ENCODE results near the gene OTOGL.

The OTOGL gene

DNA sequence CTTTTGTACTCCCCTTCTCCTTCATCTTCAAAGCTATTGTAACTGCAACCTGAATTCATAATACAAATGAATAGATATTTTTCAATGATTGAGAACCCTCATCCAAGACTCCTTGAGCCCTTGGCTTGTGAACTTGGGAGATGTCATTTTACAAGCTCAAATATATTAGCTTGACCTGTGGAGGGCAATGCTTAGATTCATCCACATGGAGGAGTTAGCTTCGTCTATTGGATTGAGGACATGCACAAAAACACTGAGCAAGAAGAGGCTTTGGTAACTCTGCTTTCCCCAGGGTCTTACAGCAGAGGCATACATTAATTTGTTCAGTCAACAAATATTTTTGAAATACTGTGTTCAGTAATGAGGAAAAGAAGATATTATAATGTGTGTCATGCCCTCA, 101.1 kb downstream of the OTOGL start:
- DNase-seq (ENCODE audit: insufficient read length, low spot score): no peak
- no peak for FAIRE-seq
- no peak for TF ChIP-seq CTCF (IDR thresholded peaks at IDR 0.05; ENCODE audit: insufficient read depth, missing control alignments)

- FAIRE-seq (no peak), DNase-seq (ENCODE audit: insufficient read length, low spot score) (no peak)
- TF ChIP-seq CTCF (IDR thresholded peaks at IDR 0.05; ENCODE audit: insufficient read depth, missing control alignments): no peak
These were observed 102.6 kb downstream of the OTOGL start for GRCh38 chr12:80201908-80202307.

- FAIRE-seq: no peak
- no peak for TF ChIP-seq CTCF (IDR thresholded peaks at IDR 0.05; ENCODE audit: insufficient read depth, missing control alignments)
- no peak for DNase-seq (ENCODE audit: insufficient read length, low spot score)
These were observed 106.6 kb downstream of the OTOGL start for GRCh38 chr12:80205960-80206359.

DNA sequence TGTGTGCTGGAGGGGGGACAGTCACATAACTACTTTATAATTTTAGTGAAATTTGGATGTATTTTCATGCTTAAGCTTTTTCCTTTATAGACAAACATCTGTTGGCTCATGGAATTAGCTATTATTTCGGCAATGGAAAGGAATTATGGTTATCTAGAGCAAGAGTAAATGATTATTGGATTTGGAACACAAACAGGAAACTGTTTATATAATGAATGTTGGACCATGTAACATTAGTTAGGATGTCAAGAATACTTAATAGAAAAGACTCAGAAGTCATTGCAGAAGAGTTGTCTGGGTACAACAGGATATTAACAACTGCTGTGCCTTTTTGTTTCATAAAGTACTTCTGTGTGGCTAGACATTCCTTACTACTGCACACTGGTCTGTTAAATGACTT, 108.7 kb downstream of the OTOGL start:
- FAIRE-seq (no peak), DNase-seq (ENCODE audit: insufficient read length, low spot score) (no peak)
- no peak for TF ChIP-seq CTCF (IDR thresholded peaks at IDR 0.05; ENCODE audit: insufficient read depth, missing control alignments)

DNA sequence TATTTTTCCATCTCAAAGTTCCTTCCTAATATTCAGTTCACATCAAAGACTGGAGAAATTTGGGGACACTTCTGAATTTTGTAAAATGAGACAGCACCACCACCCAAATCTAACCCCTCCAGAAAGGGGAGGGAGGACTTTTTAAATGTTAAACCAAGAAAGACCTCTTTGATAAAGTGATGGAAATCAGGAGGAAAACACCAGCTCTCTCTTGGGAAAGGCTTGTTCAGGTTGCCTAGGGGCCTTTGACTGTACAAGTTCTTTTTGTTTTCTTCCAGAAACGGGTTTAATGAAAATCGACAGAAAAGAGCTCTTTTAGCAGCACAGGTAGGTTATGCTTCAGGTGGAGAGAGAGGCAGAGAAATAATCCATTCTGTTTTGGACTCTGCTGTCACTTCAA, 112.3 kb downstream of the OTOGL start:
- no peak for FAIRE-seq
- no peak for TF ChIP-seq CTCF (IDR thresholded peaks at IDR 0.05; ENCODE audit: insufficient read depth, missing control alignments)
- no peak for DNase-seq (ENCODE audit: insufficient read length, low spot score)

DNA sequence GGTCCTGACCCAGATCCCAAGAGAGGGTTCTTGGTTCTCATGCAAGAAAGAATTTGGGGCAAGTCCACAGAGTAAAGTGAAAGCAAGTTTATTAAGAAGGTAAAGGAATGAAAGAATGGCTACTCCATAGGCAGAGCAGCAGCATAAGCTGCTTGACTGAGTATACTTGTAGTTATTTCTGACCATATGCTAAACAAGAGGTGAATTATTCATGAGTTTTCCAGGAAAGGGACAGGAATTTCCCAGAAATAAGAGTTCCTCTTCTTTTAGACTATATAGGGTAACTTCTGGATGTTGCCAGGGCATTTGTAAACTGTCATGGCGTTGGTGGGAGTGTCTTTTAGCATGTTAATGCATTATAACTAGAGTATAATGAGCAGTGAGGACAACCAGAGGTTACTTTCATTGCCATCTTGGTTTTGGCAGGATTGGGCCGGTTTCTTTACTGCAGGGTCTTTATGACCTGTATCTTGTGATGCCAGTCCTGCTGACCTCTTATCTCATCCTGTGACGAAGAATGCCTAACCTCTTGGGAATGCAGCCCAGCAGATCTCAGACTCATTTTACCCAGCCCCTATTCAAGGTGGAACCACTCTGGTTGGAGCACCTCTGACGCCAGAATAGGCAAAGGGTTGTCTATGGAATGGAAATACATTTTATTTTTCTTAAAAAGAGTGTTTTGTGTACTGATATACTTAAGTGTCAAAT, 113.8 kb downstream of the OTOGL start:
- TF ChIP-seq CTCF (IDR thresholded peaks at IDR 0.05; ENCODE audit: insufficient read depth, missing control alignments): no peak
- no peak for DNase-seq (ENCODE audit: insufficient read length, low spot score)
- no peak for FAIRE-seq

DNA sequence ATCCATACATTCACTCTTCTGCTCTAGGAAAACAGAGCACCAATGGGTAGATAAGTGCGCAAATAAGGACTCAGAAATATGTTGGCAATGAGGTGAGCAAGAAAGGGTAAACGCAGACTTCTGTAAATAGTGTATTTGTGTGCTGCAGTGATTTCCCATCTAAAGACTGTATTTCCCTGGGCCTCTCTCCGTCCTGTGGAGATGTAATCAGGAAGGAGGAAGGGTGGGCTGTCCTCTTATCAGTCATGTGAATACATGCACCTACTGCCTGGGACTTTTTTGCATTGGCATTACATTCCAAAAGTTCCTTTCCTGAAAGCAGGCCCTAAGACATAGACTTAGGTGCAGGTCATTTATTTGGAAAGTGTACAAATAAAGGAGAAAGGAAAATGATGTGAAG, 114.5 kb downstream of the OTOGL start:
- no peak for FAIRE-seq
- no peak for TF ChIP-seq CTCF (IDR thresholded peaks at IDR 0.05; ENCODE audit: insufficient read depth, missing control alignments)
- DNase-seq (ENCODE audit: insufficient read length, low spot score): no peak

Measured in D721Med (cell line).